Parathyroid adenoma (tissue), 2 donors: Measurements from ENCODE around the gene DDX49.

Source experiments
- H2AFZ ChIP-seq: fragments of 300-600 bp; sonication (generic); one replicate; pipeline ENCODE4 v1.7.0; 2017; ENCODE audit warnings: antibody characterized with exemption, mild to moderate bottlenecking
- H3K27ac ChIP-seq: fragments of 300-600 bp; sonication (generic); one replicate; pipeline ENCODE4 v1.7.0; 2017
- H3K27me3 ChIP-seq: fragments of 300-600 bp; sonication (generic); one replicate; pipeline ENCODE4 v1.7.0; 2017; ENCODE audit warnings: low read length; ENCODE audit not compliant: control insufficient read depth, insufficient read depth
- H3K36me3 ChIP-seq: fragments of 300-600 bp; sonication (generic); one replicate; pipeline ENCODE4 v1.7.0; 2017; ENCODE audit warnings: low read length; ENCODE audit not compliant: control insufficient read depth, insufficient read depth
- H3K4me1 ChIP-seq: fragments of 300-600 bp; sonication (generic); one replicate; pipeline ENCODE4 v1.7.0; 2017; ENCODE audit warnings: control low read depth
- H3K4me2 ChIP-seq: fragments of 300-600 bp; sonication (generic); one replicate; pipeline ENCODE4 v1.7.0; 2017; ENCODE audit warnings: low read length
- H3K4me3 ChIP-seq: fragments of 300-600 bp; sonication (generic); one replicate; pipeline ENCODE4 v1.7.0; 2017; ENCODE audit warnings: low read depth, low read length
- H3K79me2 ChIP-seq: fragments of 300-600 bp; sonication (generic); one replicate; pipeline ENCODE4 v1.7.0; 2017; ENCODE audit warnings: control low read depth
- H3K9ac ChIP-seq: fragments of 300-600 bp; sonication (generic); one replicate; pipeline ENCODE4 v1.7.0; 2017; ENCODE audit warnings: mild to moderate bottlenecking
- H3K9me3 ChIP-seq: fragments of 300-600 bp; sonication (generic); one replicate; pipeline ENCODE4 v1.7.0; 2017; ENCODE audit warnings: low read length; ENCODE audit not compliant: control insufficient read depth
- TF ChIP-seq, protein P1 (sequence below): fragments of 300-600 bp; sonication (generic); IDR thresholded peaks from one replicate; pipeline ENCODE4 v1.7.0; 2017; ENCODE audit warnings: antibody characterized with exemption, mild to moderate bottlenecking
- donor health status: primary hyperparathyroidism.

The DDX49 gene

DNA sequence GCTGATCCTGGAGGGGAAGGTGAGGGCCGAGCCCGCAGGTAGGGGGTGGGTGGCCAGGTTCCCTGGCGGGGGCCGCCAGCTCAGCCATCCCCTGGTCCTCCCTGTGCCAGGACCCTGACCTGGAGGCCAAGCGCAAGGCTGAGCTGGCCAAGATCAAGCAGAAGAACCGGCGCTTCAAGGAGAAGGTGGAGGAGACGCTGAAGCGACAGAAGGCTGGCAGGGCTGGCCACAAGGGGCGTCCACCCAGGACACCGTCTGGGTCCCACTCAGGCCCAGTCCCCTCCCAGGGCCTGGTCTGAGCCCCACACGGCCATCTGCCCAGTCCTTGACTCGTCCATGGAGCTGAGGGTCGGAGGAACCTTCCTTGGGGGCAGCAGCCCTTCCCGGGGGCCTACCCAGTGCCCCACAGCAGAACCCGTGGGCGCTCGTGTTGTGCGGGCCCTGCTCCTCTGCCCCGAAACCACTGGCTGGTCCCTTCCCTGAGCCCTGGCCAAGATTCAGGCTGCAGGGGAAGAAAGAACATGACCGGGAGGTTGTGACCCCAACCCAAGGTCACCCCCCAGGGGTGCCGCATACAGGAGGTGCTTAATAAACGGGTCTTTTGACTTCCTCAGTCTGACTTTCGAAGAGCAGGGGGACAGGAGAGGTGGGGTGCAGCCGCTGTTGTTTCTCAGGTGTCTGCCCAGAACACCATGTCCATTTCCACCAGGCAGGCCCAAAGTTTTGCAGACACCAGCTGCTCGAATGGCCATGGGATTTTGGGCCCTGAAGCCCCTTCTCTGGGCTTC lies 8.7 kb downstream of the DDX49 start:
- H2AFZ ChIP-seq = no peak overlapping the region
- H3K4me3 ChIP-seq = no peak overlapping the region
- no peaks in the 10 kb centered on the region for H3K27me3 ChIP-seq
- TF ChIP-seq, protein P1, sequence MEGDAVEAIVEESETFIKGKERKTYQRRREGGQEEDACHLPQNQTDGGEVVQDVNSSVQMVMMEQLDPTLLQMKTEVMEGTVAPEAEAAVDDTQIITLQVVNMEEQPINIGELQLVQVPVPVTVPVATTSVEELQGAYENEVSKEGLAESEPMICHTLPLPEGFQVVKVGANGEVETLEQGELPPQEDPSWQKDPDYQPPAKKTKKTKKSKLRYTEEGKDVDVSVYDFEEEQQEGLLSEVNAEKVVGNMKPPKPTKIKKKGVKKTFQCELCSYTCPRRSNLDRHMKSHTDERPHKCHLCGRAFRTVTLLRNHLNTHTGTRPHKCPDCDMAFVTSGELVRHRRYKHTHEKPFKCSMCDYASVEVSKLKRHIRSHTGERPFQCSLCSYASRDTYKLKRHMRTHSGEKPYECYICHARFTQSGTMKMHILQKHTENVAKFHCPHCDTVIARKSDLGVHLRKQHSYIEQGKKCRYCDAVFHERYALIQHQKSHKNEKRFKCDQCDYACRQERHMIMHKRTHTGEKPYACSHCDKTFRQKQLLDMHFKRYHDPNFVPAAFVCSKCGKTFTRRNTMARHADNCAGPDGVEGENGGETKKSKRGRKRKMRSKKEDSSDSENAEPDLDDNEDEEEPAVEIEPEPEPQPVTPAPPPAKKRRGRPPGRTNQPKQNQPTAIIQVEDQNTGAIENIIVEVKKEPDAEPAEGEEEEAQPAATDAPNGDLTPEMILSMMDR = no peak
- H3K36me3 ChIP-seq = no peaks in the 10 kb centered on the region
- H3K4me2 ChIP-seq = no peak overlapping the region
- H3K4me1 ChIP-seq = no peaks in the 10 kb centered on the region
- H3K79me2 ChIP-seq = no peaks in the 10 kb centered on the region
- H3K9ac ChIP-seq = no peak overlapping the region
- H3K9me3 ChIP-seq = no peaks in the 10 kb centered on the region
- H3K27ac ChIP-seq = no peak overlapping the region

DNA sequence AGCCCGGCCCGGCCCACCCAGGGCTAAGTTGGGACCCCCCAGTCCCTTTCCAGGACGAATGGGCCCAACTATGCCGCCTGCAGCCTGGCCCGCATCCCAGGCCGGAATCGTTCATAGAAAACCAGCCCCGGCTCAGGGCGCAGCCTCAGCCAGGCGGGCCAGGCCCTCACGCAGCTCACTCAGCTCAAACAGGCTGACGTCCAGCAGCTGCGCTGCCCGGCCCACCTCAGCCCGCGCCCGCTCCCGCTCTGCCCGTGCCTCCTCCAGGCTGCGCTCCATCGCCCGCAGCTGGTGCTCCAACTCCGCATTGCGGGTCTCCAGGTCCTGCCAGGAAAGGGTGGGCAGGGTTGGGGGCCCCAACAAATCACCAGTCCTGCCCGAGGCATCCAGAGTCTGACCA lies 9.8 kb downstream of the DDX49 start:
- H3K9ac ChIP-seq = no peak overlapping the region
- no peak overlapping the region for H3K4me3 ChIP-seq
- H3K79me2 ChIP-seq = no peaks in the 10 kb centered on the region
- H3K9me3 ChIP-seq = no peaks in the 10 kb centered on the region
- no peaks in the 10 kb centered on the region for H3K4me1 ChIP-seq
- TF ChIP-seq, protein P1 = no peak
- H3K4me2 ChIP-seq = no peak overlapping the region
- H3K36me3 ChIP-seq = no peaks in the 10 kb centered on the region
- no peak overlapping the region for H3K27ac ChIP-seq
- H2AFZ ChIP-seq = no peak overlapping the region
- H3K27me3 ChIP-seq = no peaks in the 10 kb centered on the region

DNA sequence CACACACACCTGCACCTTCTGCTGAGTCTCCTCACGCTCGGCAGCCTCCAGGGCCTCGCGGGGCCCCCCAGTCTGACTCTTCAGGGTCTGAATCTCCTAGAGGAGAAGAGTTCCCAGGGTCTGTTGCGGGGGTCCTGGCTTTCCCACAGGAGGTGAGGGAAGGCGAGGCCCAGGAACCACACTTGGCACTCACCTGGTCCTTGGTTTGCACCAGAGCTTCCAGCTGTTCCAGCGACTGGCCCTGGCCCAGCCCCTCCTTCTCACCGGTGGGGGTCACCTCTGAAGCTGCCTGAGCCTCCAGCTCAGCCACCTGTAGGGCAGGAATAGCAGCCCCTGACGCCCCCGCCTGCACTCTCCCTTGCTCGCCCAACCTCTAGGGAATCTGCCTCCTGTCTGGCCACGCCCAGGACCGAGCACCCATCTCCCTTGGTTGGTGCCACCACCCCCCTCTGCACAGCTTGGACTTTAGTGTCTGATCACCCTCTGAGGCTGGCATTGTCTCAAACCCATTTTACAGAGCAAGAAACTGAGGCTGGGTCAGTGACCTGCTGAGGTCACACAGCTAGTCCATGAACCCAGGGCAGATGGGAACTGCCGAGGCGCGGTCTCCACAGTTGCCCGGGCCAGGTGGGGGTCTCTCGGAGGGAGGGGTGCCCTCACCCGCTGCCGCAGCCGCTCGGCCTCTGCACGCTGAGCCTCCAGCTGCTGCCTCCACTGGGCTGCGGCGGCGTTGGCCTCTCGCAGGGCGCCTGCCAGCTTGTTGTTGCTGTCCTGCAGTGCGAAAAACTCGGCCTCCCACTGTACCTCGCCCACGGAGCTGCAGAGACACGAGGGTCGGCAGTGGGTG lies 12.0 kb downstream of the DDX49 start:
- TF ChIP-seq, protein P1 = no peak
- Histone ChIP-seq H3K4me2 (no peak overlapping the region), H2AFZ (no peak overlapping the region), H3K27ac (no peak overlapping the region), H3K4me1 (no peaks in the 10 kb centered on the region), H3K4me3 (no peak overlapping the region), H3K79me2 (no peaks in the 10 kb centered on the region), H3K27me3 (no peaks in the 10 kb centered on the region), H3K9ac (no peak overlapping the region), H3K9me3 (no peaks in the 10 kb centered on the region), H3K36me3 (no peaks in the 10 kb centered on the region)

DNA sequence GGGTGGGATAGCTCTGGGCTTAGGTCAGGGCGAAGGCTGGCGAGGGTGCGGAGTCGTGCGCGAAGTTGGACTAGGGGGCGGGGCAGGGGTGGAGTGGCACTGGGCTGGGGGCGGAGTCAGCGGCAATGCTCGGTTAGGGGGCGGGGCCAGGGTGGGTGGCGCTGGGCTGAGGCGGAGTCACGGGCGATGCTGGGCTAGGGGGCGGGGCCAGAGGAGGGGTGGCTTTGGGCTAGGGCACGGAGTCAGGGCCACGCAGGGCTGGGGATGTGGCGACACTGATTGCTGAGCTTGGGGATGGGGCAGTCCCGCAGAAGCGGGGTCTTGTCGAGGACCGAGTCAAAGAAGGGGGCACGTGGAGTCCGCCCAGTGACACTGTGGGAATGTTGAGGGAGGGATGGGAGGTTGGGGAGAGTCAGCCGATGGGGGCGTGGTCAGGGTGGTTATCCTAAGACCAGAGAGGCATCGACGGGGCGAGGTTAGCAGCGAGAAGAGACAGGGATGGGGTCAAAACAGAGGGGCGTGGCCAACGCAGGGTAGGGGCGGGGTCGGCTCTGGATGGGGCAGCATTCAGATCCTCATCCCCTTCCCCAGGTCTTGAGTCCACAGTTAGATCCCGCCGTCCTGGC lies 12.8 kb downstream of the DDX49 start:
- Histone ChIP-seq H3K9me3 (no peaks in the 10 kb centered on the region), H3K4me3 (no peak overlapping the region), H3K4me1 (no peaks in the 10 kb centered on the region), H3K27ac (no peak overlapping the region), H3K4me2 (no peak overlapping the region), H3K36me3 (no peaks in the 10 kb centered on the region), H3K27me3 (no peaks in the 10 kb centered on the region), H3K79me2 (no peaks in the 10 kb centered on the region), H2AFZ (no peak overlapping the region), H3K9ac (no peak overlapping the region)
- TF ChIP-seq, protein P1 = no peak
